Nephron (organoid): Measurements from ENCODE around the gene TAS2R16.

ENCODE experiments used
- H3K27ac Mint-ChIP-seq, 3 experiments: 2 replicates each; pipeline ENCODE4 v1.8.0; 2020; ENCODE audit warnings: mixed read lengths in 3 of 3, mild to moderate bottlenecking in 2 of 3, moderate library complexity in 1 of 3
- H3K27me3 Mint-ChIP-seq: 2 replicates; pipeline ENCODE4 v1.8.0; 2021; ENCODE audit warnings: low read depth, mild to moderate bottlenecking, moderate library complexity, mixed read lengths
- H3K36me3 Mint-ChIP-seq: 2 replicates; pipeline ENCODE4 v1.8.0; 2020; ENCODE audit warnings: low read depth, mixed read lengths
- H3K4me1 Mint-ChIP-seq: 2 replicates; pipeline ENCODE4 v1.8.0; 2020; ENCODE audit warnings: mixed read lengths
- H3K4me3 Mint-ChIP-seq, 3 experiments: 2 replicates each; pipeline ENCODE4 v1.8.0; 2020; ENCODE audit warnings: mild to moderate bottlenecking in 3 of 3, mixed read lengths in 3 of 3, moderate library complexity in 2 of 3
- H3K9me3 Mint-ChIP-seq: 2 replicates; pipeline ENCODE4 v1.8.0; 2020; ENCODE audit warnings: mixed read lengths
- TF ChIP-seq, protein P1 (sequence below), 3 experiments: fragments of 200-600 bp; sonication (generic); IDR thresholded peaks; one replicate each; pipeline ENCODE4 v1.5.0; 2021; ENCODE audit warnings: antibody characterized with exemption in 3 of 3; ENCODE audit not compliant: unreplicated experiment in 3 of 3

The TAS2R16 gene

GRCh38 chr7:123028339-123028738 lies 32.8 kb upstream of the TAS2R16 start:
- no peaks in the 10 kb centered on the region for H3K27me3 Mint-ChIP-seq
- H3K9me3 Mint-ChIP-seq = no peaks in the 10 kb centered on the region
- TF ChIP-seq, protein P1, sequence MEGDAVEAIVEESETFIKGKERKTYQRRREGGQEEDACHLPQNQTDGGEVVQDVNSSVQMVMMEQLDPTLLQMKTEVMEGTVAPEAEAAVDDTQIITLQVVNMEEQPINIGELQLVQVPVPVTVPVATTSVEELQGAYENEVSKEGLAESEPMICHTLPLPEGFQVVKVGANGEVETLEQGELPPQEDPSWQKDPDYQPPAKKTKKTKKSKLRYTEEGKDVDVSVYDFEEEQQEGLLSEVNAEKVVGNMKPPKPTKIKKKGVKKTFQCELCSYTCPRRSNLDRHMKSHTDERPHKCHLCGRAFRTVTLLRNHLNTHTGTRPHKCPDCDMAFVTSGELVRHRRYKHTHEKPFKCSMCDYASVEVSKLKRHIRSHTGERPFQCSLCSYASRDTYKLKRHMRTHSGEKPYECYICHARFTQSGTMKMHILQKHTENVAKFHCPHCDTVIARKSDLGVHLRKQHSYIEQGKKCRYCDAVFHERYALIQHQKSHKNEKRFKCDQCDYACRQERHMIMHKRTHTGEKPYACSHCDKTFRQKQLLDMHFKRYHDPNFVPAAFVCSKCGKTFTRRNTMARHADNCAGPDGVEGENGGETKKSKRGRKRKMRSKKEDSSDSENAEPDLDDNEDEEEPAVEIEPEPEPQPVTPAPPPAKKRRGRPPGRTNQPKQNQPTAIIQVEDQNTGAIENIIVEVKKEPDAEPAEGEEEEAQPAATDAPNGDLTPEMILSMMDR (IDR thresholded peaks at IDR 0.05; ENCODE audit: unreplicated experiment in 3 of 3) = no peak
- H3K4me3 Mint-ChIP-seq = no peak overlapping the region
- no peak overlapping the region for H3K27ac Mint-ChIP-seq
- no peaks in the 10 kb centered on the region for H3K4me1 Mint-ChIP-seq
- no peaks in the 10 kb centered on the region for H3K36me3 Mint-ChIP-seq

DNA sequence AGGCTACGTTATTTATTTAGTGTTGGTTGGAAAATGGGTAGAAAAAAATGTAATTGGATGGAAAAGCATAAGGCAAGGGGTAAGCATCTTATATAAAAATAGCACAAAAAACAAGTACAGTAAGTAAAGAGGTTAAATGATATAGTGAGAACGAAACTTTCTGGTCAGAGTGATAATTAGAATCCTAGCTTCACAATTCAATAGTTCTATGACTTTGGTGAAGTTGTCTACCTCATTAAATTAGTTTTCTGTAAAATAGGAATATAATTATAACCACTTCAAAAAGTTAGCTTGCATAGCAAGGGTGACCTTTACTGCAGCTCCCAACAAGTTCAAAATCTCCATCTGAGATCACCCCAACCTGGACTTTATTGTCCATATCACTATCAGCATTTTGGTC lies 30.8 kb upstream of the TAS2R16 start:
- TF ChIP-seq, protein P1 (IDR thresholded peaks at IDR 0.05; ENCODE audit: unreplicated experiment in 3 of 3) = no peak
- Mint-ChIP-seq H3K9me3 (peaks cover 5% of the 10 kb centered on the region), H3K4me3 (no peak overlapping the region), H3K27me3 (no peaks in the 10 kb centered on the region), H3K4me1 (no peaks in the 10 kb centered on the region), H3K36me3 (no peaks in the 10 kb centered on the region), H3K27ac (no peak overlapping the region)

DNA sequence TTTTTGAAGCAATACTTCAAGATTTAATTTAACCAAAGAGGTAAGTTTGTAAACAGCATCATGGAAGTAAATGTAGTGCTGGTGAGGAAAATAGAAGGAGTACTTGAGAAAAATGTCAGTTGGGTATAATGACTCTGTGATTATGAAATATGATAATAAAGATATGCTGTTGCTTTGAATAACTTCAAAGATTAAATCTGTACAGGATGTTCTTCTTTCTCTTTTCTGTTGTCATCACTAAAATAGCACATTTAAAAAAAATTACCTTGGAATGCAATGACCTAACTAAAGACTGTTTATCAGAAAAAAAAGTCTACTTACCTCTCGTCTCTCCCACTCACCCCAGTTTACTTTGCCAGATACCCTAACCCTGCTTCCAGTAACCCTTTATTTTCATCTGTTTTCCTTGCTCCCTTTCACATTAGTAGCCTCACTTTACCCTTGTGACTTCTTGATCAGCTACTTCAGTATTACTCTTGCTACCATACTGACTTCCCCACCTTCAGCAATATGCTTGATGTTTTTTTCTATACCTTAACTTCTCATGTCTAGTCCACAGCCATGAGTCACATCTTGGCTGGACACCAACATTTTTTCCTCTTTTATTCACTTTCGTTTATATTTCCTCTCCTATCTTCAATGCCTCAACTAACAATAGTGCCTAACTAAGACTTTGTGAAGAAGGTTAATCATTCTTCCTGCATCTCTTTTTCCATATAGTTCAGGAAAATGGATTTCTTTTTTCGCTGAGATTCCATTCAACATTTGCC lies 29.7 kb upstream of the TAS2R16 start:
- Mint-ChIP-seq H3K27ac (no peak overlapping the region), H3K4me3 (no peak overlapping the region), H3K4me1 (no peaks in the 10 kb centered on the region), H3K27me3 (no peaks in the 10 kb centered on the region), H3K9me3 (peaks cover 5% of the 10 kb centered on the region), H3K36me3 (no peaks in the 10 kb centered on the region)
- TF ChIP-seq, protein P1 (IDR thresholded peaks at IDR 0.05; ENCODE audit: unreplicated experiment in 3 of 3) = no peak

GRCh38 chr7:123023126-123023525 lies 27.6 kb upstream of the TAS2R16 start:
- Mint-ChIP-seq H3K4me1 (no peaks in the 10 kb centered on the region), H3K9me3 (peaks cover 5% of the 10 kb centered on the region), H3K36me3 (no peaks in the 10 kb centered on the region), H3K27ac (no peak overlapping the region), H3K27me3 (no peaks in the 10 kb centered on the region), H3K4me3 (no peak overlapping the region)
- TF ChIP-seq, protein P1 (IDR thresholded peaks at IDR 0.05; ENCODE audit: unreplicated experiment in 3 of 3) = no peak

DNA sequence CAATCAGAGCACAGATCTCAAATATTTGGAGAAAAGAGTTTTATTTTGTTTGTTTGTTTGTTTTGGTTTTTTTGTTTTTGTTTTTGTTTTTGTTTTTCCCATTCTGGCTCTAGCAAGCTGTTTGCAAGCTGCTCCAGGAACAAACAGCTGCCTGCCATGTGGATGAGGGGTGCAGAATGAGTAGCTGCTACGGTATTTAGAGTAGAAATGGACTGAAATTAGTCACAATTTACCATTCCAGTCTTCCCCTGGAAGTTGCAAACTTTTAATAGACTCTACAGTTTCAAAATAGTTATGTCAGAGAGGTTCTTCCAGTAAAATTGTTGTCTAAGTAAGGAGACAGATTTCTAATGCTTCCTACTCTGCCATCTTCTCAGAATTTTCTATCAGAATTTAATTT lies 27.1 kb upstream of the TAS2R16 start:
- Mint-ChIP-seq H3K27ac (no peak overlapping the region), H3K36me3 (no peaks in the 10 kb centered on the region), H3K9me3 (peaks cover 5% of the 10 kb centered on the region), H3K4me3 (no peak overlapping the region), H3K4me1 (no peaks in the 10 kb centered on the region), H3K27me3 (no peaks in the 10 kb centered on the region)
- TF ChIP-seq, protein P1 (IDR thresholded peaks at IDR 0.05; ENCODE audit: unreplicated experiment in 3 of 3) = no peak

DNA sequence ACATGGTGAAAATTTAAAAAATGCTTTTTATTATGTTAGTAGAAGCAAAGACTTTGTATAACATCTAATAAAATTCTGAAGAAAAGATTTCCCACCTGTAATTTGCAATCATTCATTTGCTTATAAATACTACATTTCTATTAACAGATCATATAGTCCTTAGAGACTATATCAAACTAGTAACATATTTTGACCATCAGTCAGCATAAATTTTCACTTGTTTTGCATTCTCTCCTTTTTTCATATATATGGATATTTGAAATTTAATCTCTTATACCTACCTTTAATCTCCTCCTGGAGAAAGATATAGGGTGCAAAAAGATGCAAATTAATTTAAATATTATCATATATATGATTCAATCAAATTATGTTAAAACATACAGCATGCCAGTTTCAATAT lies 16.9 kb upstream of the TAS2R16 start:
- peaks cover 3% of the 10 kb centered on the region for H3K9me3 Mint-ChIP-seq
- H3K4me3 Mint-ChIP-seq = no peak overlapping the region
- no peaks in the 10 kb centered on the region for H3K27me3 Mint-ChIP-seq
- H3K36me3 Mint-ChIP-seq = no peaks in the 10 kb centered on the region
- H3K27ac Mint-ChIP-seq = no peak overlapping the region
- no peaks in the 10 kb centered on the region for H3K4me1 Mint-ChIP-seq
- TF ChIP-seq, protein P1 (IDR thresholded peaks at IDR 0.05; ENCODE audit: unreplicated experiment in 3 of 3) = no peak
